HepG2 (cell line): Measurements from ENCODE around the gene SMYD2. TPM values are rescaled to one million over a fixed set of nuclear protein-coding genes. Genes with fewer than 3 reads are reported as not detected.

Source experiments
- BCL6 ChIP-seq: IDR thresholded peaks from 2 replicates; pipeline ENCODE4 v1.6.1; 2016; ENCODE audit warnings: missing genetic modification reagents, missing compliant biosample characterization
- HDAC2 ChIP-seq: sonication (generic); formaldehyde crosslinking; IDR thresholded peaks from 2 replicates; pipeline ENCODE4 v1.4.0; 2020; ENCODE audit warnings: missing genetic modification reagents
- MAFG ChIP-seq: sonication (generic); formaldehyde crosslinking; IDR thresholded peaks from 2 replicates; pipeline ENCODE4 v1.5.1; 2020; ENCODE audit warnings: mild to moderate bottlenecking, missing genetic modification reagents
- MEF2D ChIP-seq: sonication (generic); formaldehyde crosslinking; IDR thresholded peaks from 2 replicates; pipeline ENCODE4 v1.5.1; 2020; ENCODE audit warnings: mild to moderate bottlenecking, missing genetic modification reagents
- PCBP2 ChIP-seq: fragments of 200-400 bp; formaldehyde crosslinking; optimal IDR thresholded peaks from 2 replicates; pipeline ENCODE3; 2018; ENCODE audit warnings: low read length, low read depth; ENCODE audit not compliant: poor library complexity, severe bottlenecking
- PITX1 ChIP-seq: sonication (generic); formaldehyde crosslinking; IDR thresholded peaks from 2 replicates; pipeline ENCODE4 v1.5.1; 2020; ENCODE audit warnings: mild to moderate bottlenecking, missing genetic modification reagents
- PRDM4 ChIP-seq: sonication (generic); formaldehyde crosslinking; IDR thresholded peaks from 2 replicates; pipeline ENCODE4 v1.9.0; 2021; ENCODE audit warnings: missing genetic modification reagents, borderline replicate concordance
- STAT5B ChIP-seq: sonication (generic); formaldehyde crosslinking; IDR thresholded peaks from 2 replicates; pipeline ENCODE4 v1.4.0; 2020; ENCODE audit warnings: missing genetic modification reagents
- WIZ ChIP-seq: sonication (generic); formaldehyde crosslinking; IDR thresholded peaks from 2 replicates; pipeline ENCODE4 v1.5.1; 2020; ENCODE audit warnings: mild to moderate bottlenecking, missing genetic modification reagents
- XBP1 ChIP-seq: sonication (generic); formaldehyde crosslinking; IDR thresholded peaks from 2 replicates; pipeline ENCODE4 v1.5.0; 2020; ENCODE audit warnings: missing genetic modification reagents
- ZBTB7A ChIP-seq: sonication (generic); formaldehyde crosslinking; IDR thresholded peaks from 2 replicates; pipeline ENCODE4 v1.8.0; 2022; ENCODE audit warnings: mild to moderate bottlenecking, missing genetic modification reagents
- ZEB1 ChIP-seq: IDR thresholded peaks from 2 replicates; pipeline ENCODE4 v1.6.1; 2012; ENCODE audit warnings: mild to moderate bottlenecking, low read depth, inconsistent platforms; ENCODE audit not compliant: insufficient replicate concordance
- ZKSCAN5 ChIP-seq: sonication (generic); formaldehyde crosslinking; IDR thresholded peaks from 2 replicates; pipeline ENCODE4 v1.5.1; 2020; ENCODE audit warnings: mild to moderate bottlenecking, missing genetic modification reagents
- ZNF44 ChIP-seq: sonication (generic); formaldehyde crosslinking; IDR thresholded peaks from 2 replicates; pipeline ENCODE4 v1.5.1; 2020; ENCODE audit warnings: mild to moderate bottlenecking, missing genetic modification reagents
- ZNF644 ChIP-seq: IDR thresholded peaks from 2 replicates; pipeline ENCODE4 v1.6.1; 2016; ENCODE audit warnings: low read depth
- ZNF800 ChIP-seq: sonication (generic); formaldehyde crosslinking; IDR thresholded peaks from 2 replicates; pipeline ENCODE4 v1.4.0; 2020; ENCODE audit warnings: missing genetic modification reagents
- polyA plus RNA-seq, 8 experiments: library from polyadenylated mRNA; depleted of rRNA in 3 of 8; stranded (reverse) in 7 of 8; unstranded in 1 of 8; fragments of >200 nt; fragmentation: Illumina TruSeq in 4 of 8; extraction: Trizol in 4 of 8; gene quantifications; 2 replicates each; pipeline versions ENCODE4 v1.2.1 to v1.2.3, GENCODE V29; 2011 to 2016; ENCODE audit warnings: low read depth in 4 of 8, missing spikeins in 1 of 8, mixed read lengths in 1 of 8; ENCODE audit not compliant: insufficient read depth in 1 of 8
- total RNA-seq, 5 experiments: library from RNA; depleted of rRNA; stranded (reverse); fragments of >200 nt; fragmentation: Illumina TruSeq; extraction: Trizol; gene quantifications; 2 replicates each; pipeline ENCODE4 v1.2.3, GENCODE V29; 2016; ENCODE audit warnings: low read depth in 1 of 5
- TF ChIP-seq, protein P1 (sequence below): sonication (generic); formaldehyde crosslinking; IDR thresholded peaks from 2 replicates; pipeline ENCODE4 v1.8.0; 2022; ENCODE audit warnings: mild to moderate bottlenecking, missing genetic modification reagents, moderate library complexity
- TF ChIP-seq, protein P2 (sequence below): sonication (generic); formaldehyde crosslinking; IDR thresholded peaks from 2 replicates; pipeline ENCODE4 v1.4.0; 2020; ENCODE audit warnings: mild to moderate bottlenecking, missing genetic modification reagents
- TF ChIP-seq, protein P3 (sequence below): sonication (generic); formaldehyde crosslinking; IDR thresholded peaks from 2 replicates; pipeline ENCODE4 v1.5.0; 2020; ENCODE audit warnings: mild to moderate bottlenecking, missing genetic modification reagents
- TF ChIP-seq, protein P4 (sequence below): sonication (generic); formaldehyde crosslinking; IDR thresholded peaks from 2 replicates; pipeline ENCODE4 v1.4.0; 2020; ENCODE audit warnings: mild to moderate bottlenecking, missing genetic modification reagents

Gene SMYD2
- total and polyA plus RNA-seq, 2 of the 13 experiments (the other 11 are each of a cell fraction or from before 2014, with no cell fraction given): 72.7 to 139 TPM

GRCh38 chr1:214280386-214281020 is 456 bp upstream of the SMYD2 start (continued):
- TF ChIP-seq ZNF800 (CRISPR knock-in tag) (peak; percentile 78), ZEB1 (no peak), STAT5B (CRISPR knock-in tag) (no peak), MEF2D (no peak), ZBTB7A (CRISPR knock-in tag) (no peak), WIZ (CRISPR knock-in tag) (no peak), ZKSCAN5 (CRISPR knock-in tag) (no peak), PCBP2 (no peak), PITX1 (CRISPR knock-in tag) (peak; percentile 34), XBP1 (CRISPR knock-in tag) (no peak), MAFG (CRISPR knock-in tag) (no peak), PRDM4 (CRISPR knock-in tag) (0 out of 2 replicates have a peak, but pooled peaks have one; percentile 38), BCL6 (CRISPR knock-in tag) (peak; percentile 44; the same call in 1 of the 2 replicates), ZNF44 (no peak), ZNF644 (CRISPR knock-in tag) (no peak), HDAC2 (no peak)
- TF ChIP-seq, protein P1, sequence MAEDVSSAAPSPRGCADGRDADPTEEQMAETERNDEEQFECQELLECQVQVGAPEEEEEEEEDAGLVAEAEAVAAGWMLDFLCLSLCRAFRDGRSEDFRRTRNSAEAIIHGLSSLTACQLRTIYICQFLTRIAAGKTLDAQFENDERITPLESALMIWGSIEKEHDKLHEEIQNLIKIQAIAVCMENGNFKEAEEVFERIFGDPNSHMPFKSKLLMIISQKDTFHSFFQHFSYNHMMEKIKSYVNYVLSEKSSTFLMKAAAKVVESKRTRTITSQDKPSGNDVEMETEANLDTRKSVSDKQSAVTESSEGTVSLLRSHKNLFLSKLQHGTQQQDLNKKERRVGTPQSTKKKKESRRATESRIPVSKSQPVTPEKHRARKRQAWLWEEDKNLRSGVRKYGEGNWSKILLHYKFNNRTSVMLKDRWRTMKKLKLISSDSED: no peak
- TF ChIP-seq, protein P2, sequence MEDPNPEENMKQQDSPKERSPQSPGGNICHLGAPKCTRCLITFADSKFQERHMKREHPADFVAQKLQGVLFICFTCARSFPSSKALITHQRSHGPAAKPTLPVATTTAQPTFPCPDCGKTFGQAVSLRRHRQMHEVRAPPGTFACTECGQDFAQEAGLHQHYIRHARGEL (CRISPR knock-in tag): no peak
- TF ChIP-seq, protein P3, sequence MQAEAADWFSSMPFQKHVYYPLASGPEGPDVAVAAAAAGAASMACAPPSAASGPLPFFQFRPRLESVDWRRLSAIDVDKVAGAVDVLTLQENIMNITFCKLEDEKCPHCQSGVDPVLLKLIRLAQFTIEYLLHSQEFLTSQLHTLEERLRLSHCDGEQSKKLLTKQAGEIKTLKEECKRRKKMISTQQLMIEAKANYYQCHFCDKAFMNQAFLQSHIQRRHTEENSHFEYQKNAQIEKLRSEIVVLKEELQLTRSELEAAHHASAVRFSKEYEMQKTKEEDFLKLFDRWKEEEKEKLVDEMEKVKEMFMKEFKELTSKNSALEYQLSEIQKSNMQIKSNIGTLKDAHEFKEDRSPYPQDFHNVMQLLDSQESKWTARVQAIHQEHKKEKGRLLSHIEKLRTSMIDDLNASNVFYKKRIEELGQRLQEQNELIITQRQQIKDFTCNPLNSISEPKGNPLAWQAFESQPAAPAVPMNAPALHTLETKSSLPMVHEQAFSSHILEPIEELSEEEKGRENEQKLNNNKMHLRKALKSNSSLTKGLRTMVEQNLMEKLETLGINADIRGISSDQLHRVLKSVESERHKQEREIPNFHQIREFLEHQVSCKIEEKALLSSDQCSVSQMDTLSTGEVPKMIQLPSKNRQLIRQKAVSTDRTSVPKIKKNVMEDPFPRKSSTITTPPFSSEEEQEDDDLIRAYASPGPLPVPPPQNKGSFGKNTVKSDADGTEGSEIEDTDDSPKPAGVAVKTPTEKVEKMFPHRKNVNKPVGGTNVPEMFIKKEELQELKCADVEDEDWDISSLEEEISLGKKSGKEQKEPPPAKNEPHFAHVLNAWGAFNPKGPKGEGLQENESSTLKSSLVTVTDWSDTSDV (CRISPR knock-in tag): no peak
- TF ChIP-seq, protein P4, sequence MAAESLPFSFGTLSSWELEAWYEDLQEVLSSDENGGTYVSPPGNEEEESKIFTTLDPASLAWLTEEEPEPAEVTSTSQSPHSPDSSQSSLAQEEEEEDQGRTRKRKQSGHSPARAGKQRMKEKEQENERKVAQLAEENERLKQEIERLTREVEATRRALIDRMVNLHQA (CRISPR knock-in tag): no peak
